Adrenal gland (tissue), 12 donors: ENCODE measurements around the gene PCDHGA9. TPM values are rescaled to one million over a fixed set of nuclear protein-coding genes. Genes with fewer than 3 reads are reported as not detected.

Experiments used
- DNase-seq, 7 donors: peaks; one replicate each; pipeline ENCODE4 v3.0.0-alpha.2; 2019 to 2020
- H3K27ac ChIP-seq, 5 donors: fragments of 200-600 bp; sonication (generic) in 4 of 5; 1 replicate in 3 of 5; 2 replicates in 2 of 5; pipeline versions ENCODE4 v1.5.1 to v1.8.0; 2016 to 2020; ENCODE audit warnings: mild to moderate bottlenecking in 1 of 5
- H3K27me3 ChIP-seq: fragments of 200-600 bp; 2 replicates; pipeline ENCODE4 v1.8.0; 2021
- H3K36me3 ChIP-seq, 2 donors: fragments of 200-600 bp; replicated peaks in 1 of 2; 1 replicate in 1 of 2; 2 replicates in 1 of 2; pipeline versions ENCODE4 v1.5.1 to v1.8.0; 2018 to 2022
- H3K4me1 ChIP-seq, 2 donors: fragments of 200-600 bp; replicated peaks in 1 of 2; 1 replicate in 1 of 2; 2 replicates in 1 of 2; pipeline versions ENCODE4 v1.5.1 to v1.8.0; 2018 to 2021
- H3K4me3 ChIP-seq, 4 donors: fragments of 200-600 bp; sonication (generic) in 3 of 4; one replicate each; pipeline ENCODE4 v1.5.1; 2016 to 2018
- H3K9me3 ChIP-seq, 3 donors: fragments of 200-600 bp; sonication (generic) in 1 of 3; replicated peaks in 1 of 3; 1 replicate in 2 of 3; 2 replicates in 1 of 3; pipeline versions ENCODE4 v1.5.1 to v1.8.0; 2016 to 2021
- CTCF ChIP-seq, 6 experiments: fragments of 450-650 bp in 4 of 6; fragments of 200-600 bp in 2 of 6; sonication (generic) in 1 of 6; IDR thresholded peaks; 1 replicate in 5 of 6; 2 replicates in 1 of 6; pipeline versions ENCODE4 v1.5.1 to v1.8.0; 2016 to 2021; ENCODE audit warnings: antibody characterized with exemption in 6 of 6, mild to moderate bottlenecking in 2 of 6, moderate library complexity in 1 of 6
- POLR2A ChIP-seq, 2 donors: fragments of 450-650 bp; IDR thresholded peaks; one replicate each; pipeline ENCODE4 v1.6.1; 2017; ENCODE audit warnings: antibody characterized with exemption in 2 of 2, mild to moderate bottlenecking in 2 of 2, moderate library complexity in 1 of 2
- WGBS, 4 donors: extraction: QIAGEN DNeasy Blood & Tissue Kit in 2 of 4; methylation state at CpG; one replicate each; pipeline versions ENCODE4 v1.1.5 to v1.1.7; 2013 to 2017; 5-methylcytosine and 5-hydroxymethylcytosine counted together
- intact Hi-C, 2 donors: fragments of 100-400 bp; cut with DNase I; formaldehyde crosslinking; loops; one replicate each; pipeline versions ENCODE4 v1.14.1 to v1.15.0; 2022 to 2023
- polyA plus RNA-seq, 3 donors: library from polyadenylated mRNA; stranded (reverse); fragments of 200-250 nt in 2 of 3; fragments of 350-450 nt in 1 of 3; fragmentation: Illumina TruSeq in 1 of 3; extraction: RNeasy Lipid Tissue Mini Kit (QIAGEN cat#74804) in 1 of 3; gene quantifications; one replicate each; pipeline ENCODE4 v1.2.3, GENCODE V29; 2013 to 2014
- total RNA-seq, 9 donors: library from RNA; depleted of rRNA in 4 of 9; stranded (reverse); fragments of >200 nt in 4 of 9; fragments of 120-200 nt in 1 of 9; fragmentation: NEBNext Ultra II Directional in 1 of 9; extraction: Animal tissue kit (Norgen Biotek cat#: 25700) in 1 of 9; gene quantifications; one replicate each; pipeline versions ENCODE4 v1.1.0 to v1.2.4, GENCODE V29; 2013 to 2023
- donor health status: healthy with polysubstance abuse.
- donor health status: Bipolar disorder and iron deficiency.
- donor health status: DM: yes; HTN: yes; CAD: no.
- donor health status: DM: no; HTN: no; CAD: no.
- donor health status: DM: no; HTN: no; CAD: no.
- donor health status: DM: yes; HTN: yes; CAD: no.

PCDHGA9 gene
- total and polyA plus RNA-seq, 12 donors = 0.17 to 8.6 (median 5.1) TPM

- 7 to 8% (median 7%) methylated on average over 10 to 13 of the region's 13 CpGs for WGBS, 4 donors
- H3K4me3 ChIP-seq = peak overlapping the region in 1 of 4 donors; percentile 40
- H3K27me3 ChIP-seq = no peaks in the 10 kb centered on the region
- H3K27ac ChIP-seq = no peak overlapping the region
- H3K36me3 ChIP-seq = no peaks in the 10 kb centered on the region
- H3K9me3 ChIP-seq = peaks cover 0 to 86% (median 26%) of the 10 kb centered on the region in 3 donors
- intact Hi-C loops = loop anchor here in 1 of 2 donors (10.0 kb wide), 1 partner anchor 103 kb away; no protein-coding TSS in a partner anchor
- no peak for DNase-seq
- H3K4me1 ChIP-seq = no peaks in the 10 kb centered on the region
- TF ChIP-seq POLR2A (IDR thresholded peaks at IDR 0.05) (no peak), CTCF (IDR thresholded peaks at IDR 0.05) (no peak)
Measured at GRCh38 chr5:141421489-141421855, 18.9 kb downstream of the PCDHGA9 start.

GRCh38 chr5:141422742-141423291, 20.2 kb downstream of the PCDHGA9 start:
- peaks cover 0 to 96% (median 26%) of the 10 kb centered on the region in 3 donors for H3K9me3 ChIP-seq
- H3K4me3 ChIP-seq = no peak overlapping the region
- no peaks in the 10 kb centered on the region for H3K4me1 ChIP-seq
- no peak for DNase-seq
- intact Hi-C loops = loop anchor here in 1 of 2 donors (10.0 kb wide), 1 partner anchor 102 kb away; no protein-coding TSS in a partner anchor
- no peaks in the 10 kb centered on the region for H3K36me3 ChIP-seq
- no peak overlapping the region for H3K27ac ChIP-seq
- WGBS, 4 donors = 17 to 28% (median 20%) methylated on average over 1 to 42 of the region's 42 CpGs
- no peaks in the 10 kb centered on the region for H3K27me3 ChIP-seq
- TF ChIP-seq CTCF (IDR thresholded peaks at IDR 0.05) = no peak
- no peak for TF ChIP-seq POLR2A (IDR thresholded peaks at IDR 0.05)

- intact Hi-C loops = loop anchor here in 1 of 2 donors (10.0 kb wide), 1 partner anchor 97 kb away; no protein-coding TSS in a partner anchor
- no peaks in the 10 kb centered on the region for H3K36me3 ChIP-seq
- DNase-seq = no peak
- peaks cover 0 to 7% of the 10 kb centered on the region in 2 donors for H3K4me1 ChIP-seq
- H3K27ac ChIP-seq = no peak overlapping the region
- TF ChIP-seq CTCF (IDR thresholded peaks at IDR 0.05) (no peak), POLR2A (IDR thresholded peaks at IDR 0.05) (no peak)
- 37 to 44% (median 39%) methylated on average over 14 to 53 of the region's 53 CpGs for WGBS, 4 donors
- no peak overlapping the region for H3K4me3 ChIP-seq
- no peaks in the 10 kb centered on the region for H3K27me3 ChIP-seq
- H3K9me3 ChIP-seq = peaks cover 3 to 79% (median 18%) of the 10 kb centered on the region in 3 donors
Measured at GRCh38 chr5:141427783-141428426, 25.3 kb downstream of the PCDHGA9 start.

- peak; percentile 58 to 89 (median 76) for DNase-seq
- TF ChIP-seq CTCF (IDR thresholded peaks at IDR 0.05) (peak; percentile 39 to 78 (median 65)), POLR2A (IDR thresholded peaks at IDR 0.05) (peak in 1 of 2 donors; percentile 37)
- no peaks in the 10 kb centered on the region for H3K36me3 ChIP-seq
- peak within 1 kb of the TSS in 2 of 4 donors; percentile 9 to 14 for H3K4me3 ChIP-seq
- intact Hi-C loops = no loop called here
- H3K27me3 ChIP-seq = no peaks in the 10 kb centered on the region
- 8 to 17% (median 12%) methylated on average over 32 to 33 of the region's 33 CpGs for WGBS, 4 donors
- H3K4me1 ChIP-seq = peaks cover 0 to 7% of the 10 kb centered on the region in 2 donors
- peaks cover 2 to 56% (median 3%) of the 10 kb centered on the region in 3 donors for H3K9me3 ChIP-seq
- H3K27ac ChIP-seq = peak within 1 kb of the TSS in 3 of 5 donors; percentile 24 to 81 (median 42)
Measured at GRCh38 chr5:141430332-141431113, 27.9 kb downstream of the PCDHGA9 start, which contains the start of gene PCDHGA12. Gene PCDHGA12, plus strand, starts transcription at chr5:141430507. Its CDS starts 253 bp downstream, at chr5:141430760.
